ENCODE results near the gene GNMT. TPM values are rescaled to one million over a fixed set of nuclear protein-coding genes. Genes with fewer than 3 reads are reported as not detected.

Gene GNMT
- total and polyA plus RNA-seq, 8 donors: 0.79 to 2.3 (median 0.96) TPM

DNA sequence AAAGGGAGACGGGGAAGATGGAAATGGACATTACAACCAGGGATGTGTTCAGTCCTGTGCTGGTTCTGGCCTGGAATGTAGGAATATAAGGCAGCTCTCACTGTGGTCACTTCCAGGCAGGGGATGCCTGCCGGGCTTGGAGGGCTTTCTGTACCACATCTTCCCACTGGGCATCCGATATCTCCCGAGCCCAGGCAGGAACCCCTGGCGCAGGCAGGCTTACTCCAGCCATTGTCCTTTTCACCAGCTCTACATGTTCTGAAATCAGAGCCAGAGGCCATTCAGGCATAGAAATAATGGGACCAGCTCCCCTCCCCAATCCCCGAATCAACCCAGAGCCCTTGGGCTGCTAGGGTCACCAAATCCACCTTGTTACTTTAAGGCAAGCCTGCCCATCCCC lies 51.8 kb downstream of the GNMT start:
- H3K27ac ChIP-seq: peak overlapping the region in 1 of 2 donors; percentile 81
- ATAC-seq (no peak), DNase-seq (no peak)
- no peaks in the 10 kb centered on the region for H3K27me3 ChIP-seq
- peak overlapping the region in 1 of 2 donors; percentile 78 for H3K4me3 ChIP-seq
- intact Hi-C loops (cut with DNase I): no loop called here
- H3K36me3 ChIP-seq: peaks cover 0 to 54% of the 10 kb centered on the region in 2 donors
- H3K4me1 ChIP-seq: peaks cover 14 to 48% of the 10 kb centered on the region in 2 donors
- H3K9me3 ChIP-seq: no peaks in the 10 kb centered on the region
- TF ChIP-seq, protein P1, sequence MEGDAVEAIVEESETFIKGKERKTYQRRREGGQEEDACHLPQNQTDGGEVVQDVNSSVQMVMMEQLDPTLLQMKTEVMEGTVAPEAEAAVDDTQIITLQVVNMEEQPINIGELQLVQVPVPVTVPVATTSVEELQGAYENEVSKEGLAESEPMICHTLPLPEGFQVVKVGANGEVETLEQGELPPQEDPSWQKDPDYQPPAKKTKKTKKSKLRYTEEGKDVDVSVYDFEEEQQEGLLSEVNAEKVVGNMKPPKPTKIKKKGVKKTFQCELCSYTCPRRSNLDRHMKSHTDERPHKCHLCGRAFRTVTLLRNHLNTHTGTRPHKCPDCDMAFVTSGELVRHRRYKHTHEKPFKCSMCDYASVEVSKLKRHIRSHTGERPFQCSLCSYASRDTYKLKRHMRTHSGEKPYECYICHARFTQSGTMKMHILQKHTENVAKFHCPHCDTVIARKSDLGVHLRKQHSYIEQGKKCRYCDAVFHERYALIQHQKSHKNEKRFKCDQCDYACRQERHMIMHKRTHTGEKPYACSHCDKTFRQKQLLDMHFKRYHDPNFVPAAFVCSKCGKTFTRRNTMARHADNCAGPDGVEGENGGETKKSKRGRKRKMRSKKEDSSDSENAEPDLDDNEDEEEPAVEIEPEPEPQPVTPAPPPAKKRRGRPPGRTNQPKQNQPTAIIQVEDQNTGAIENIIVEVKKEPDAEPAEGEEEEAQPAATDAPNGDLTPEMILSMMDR (IDR thresholded peaks at IDR 0.05): no peak

- DNase-seq: no peak
- ATAC-seq: peak; percentile 15
- Histone ChIP-seq H3K36me3 (peaks cover 0 to 54% of the 10 kb centered on the region in 2 donors), H3K4me1 (peaks cover 14 to 52% of the 10 kb centered on the region in 2 donors), H3K27me3 (no peaks in the 10 kb centered on the region), H3K27ac (peak overlapping the region; percentile 39 to 81), H3K4me3 (peak overlapping the region; percentile 67 to 78), H3K9me3 (no peaks in the 10 kb centered on the region)
- TF ChIP-seq, protein P1 (IDR thresholded peaks at IDR 0.05): no peak
- intact Hi-C loops (cut with DNase I): no loop called here
These were observed 52.7 kb downstream of the GNMT start for GRCh38 chr6:43013097-43013842.

Other genes starting within 250 kb of the GNMT start
- gene PRPH2, start 238.2 kb upstream of the GNMT start, total RNA-seq: 1 to 10 TPM; 1.7 to 1.9 TPM
- 1 to 10 TPM; 2.7 to 5.6 (median 4.8) TPM for gene PRPH2, start 238.2 kb upstream of the GNMT start, polyA plus RNA-seq (ENCODE audit: insufficient read length in 6 of 6)
- gene TBCC, start 214.7 kb upstream of the GNMT start, total RNA-seq: 10 to 100 TPM; 16.8 to 20.4 TPM
- gene TBCC, start 214.7 kb upstream of the GNMT start, polyA plus RNA-seq (ENCODE audit: insufficient read length in 6 of 6): 10 to 100 TPM; 15.6 to 19.2 (median 18.3) TPM
- 10 to 100 TPM; 12.6 to 15.9 TPM for gene BICRAL, start 178.7 kb upstream of the GNMT start, total RNA-seq
- 10 to 100 TPM; 17.6 to 20.0 (median 19.2) TPM for gene BICRAL, start 178.7 kb upstream of the GNMT start, polyA plus RNA-seq (ENCODE audit: insufficient read length in 6 of 6)
- gene RPL7L1, start 81.1 kb upstream of the GNMT start, total RNA-seq: 10 to 100 TPM; 64.6 to 77.8 TPM
- gene RPL7L1, start 81.1 kb upstream of the GNMT start, polyA plus RNA-seq (ENCODE audit: insufficient read length in 6 of 6): 100 to 1,000 TPM in 5 of 6 donors, 10 to 100 TPM in 1; 98.0 to 122 (median 116) TPM
- gene PTCRA, start 44.7 kb upstream of the GNMT start, total RNA-seq: 1 to 10 TPM; 2.0 to 2.1 TPM
- gene PTCRA, start 44.7 kb upstream of the GNMT start, polyA plus RNA-seq (ENCODE audit: insufficient read length in 6 of 6): under 1 TPM in 5 of 6 donors, not detected in 1; 0.38 to 0.79 (median 0.58) TPM
- 10 to 100 TPM; 71.4 to 74.1 TPM for gene CNPY3, start 31.3 kb upstream of the GNMT start, total RNA-seq
- 10 to 100 TPM; 59.2 to 72.1 (median 63.2) TPM for gene CNPY3, start 31.3 kb upstream of the GNMT start, polyA plus RNA-seq (ENCODE audit: insufficient read length in 6 of 6)
- gene PEX6, start 18.4 kb downstream of the GNMT start, total RNA-seq: 10 to 100 TPM; 23.2 to 25.2 TPM
- gene PEX6, start 18.4 kb downstream of the GNMT start, polyA plus RNA-seq (ENCODE audit: insufficient read length in 6 of 6): 10 to 100 TPM; 15.2 to 27.1 (median 18.1) TPM
- gene PPP2R5D, start 23.8 kb downstream of the GNMT start, total RNA-seq: 10 to 100 TPM; 30.0 to 35.0 TPM
- gene PPP2R5D, start 23.8 kb downstream of the GNMT start, polyA plus RNA-seq (ENCODE audit: insufficient read length in 6 of 6): 10 to 100 TPM; 56.8 to 76.3 (median 63.3) TPM
- gene MEA1, start 53.2 kb downstream of the GNMT start, total RNA-seq: 10 to 100 TPM; 42.7 to 52.1 TPM
- 10 to 100 TPM; 73.4 to 82.6 (median 77.5) TPM for gene MEA1, start 53.2 kb downstream of the GNMT start, polyA plus RNA-seq (ENCODE audit: insufficient read length in 6 of 6)
- 10 to 100 TPM; 50.5 to 65.4 TPM for gene KLHDC3, start 53.5 kb downstream of the GNMT start, total RNA-seq
- 100 to 1,000 TPM in 3 of 6 donors, 10 to 100 TPM in 3; 95.3 to 110 (median 103) TPM for gene KLHDC3, start 53.5 kb downstream of the GNMT start, polyA plus RNA-seq (ENCODE audit: insufficient read length in 6 of 6)
- gene RRP36, start 60.9 kb downstream of the GNMT start, total RNA-seq: 10 to 100 TPM; 43.3 to 53.5 TPM
- gene RRP36, start 60.9 kb downstream of the GNMT start, polyA plus RNA-seq (ENCODE audit: insufficient read length in 6 of 6): 10 to 100 TPM; 48.0 to 55.2 (median 50.2) TPM
- gene CUL7, start 93.1 kb downstream of the GNMT start, total RNA-seq: 10 to 100 TPM; 22.0 to 28.4 TPM
- gene CUL7, start 93.1 kb downstream of the GNMT start, polyA plus RNA-seq (ENCODE audit: insufficient read length in 6 of 6): 10 to 100 TPM; 42.0 to 54.3 (median 43.6) TPM
- gene MRPL2, start 98.7 kb downstream of the GNMT start, total RNA-seq: 10 to 100 TPM; 35.2 to 43.4 TPM
- gene MRPL2, start 98.7 kb downstream of the GNMT start, polyA plus RNA-seq (ENCODE audit: insufficient read length in 6 of 6): 10 to 100 TPM; 36.2 to 48.0 (median 40.5) TPM
- 10 to 100 TPM; 20.2 to 38.8 TPM for gene KLC4, start 98.9 kb downstream of the GNMT start, total RNA-seq
- gene KLC4, start 98.9 kb downstream of the GNMT start, polyA plus RNA-seq (ENCODE audit: insufficient read length in 6 of 6): 10 to 100 TPM; 44.5 to 55.6 (median 53.3) TPM
- gene PTK7, start 115.6 kb downstream of the GNMT start, total RNA-seq: 100 to 1,000 TPM in 1 of 2 donors, 10 to 100 TPM in 1; 89.2 to 179 TPM
- 100 to 1,000 TPM; 274 to 312 (median 289) TPM for gene PTK7, start 115.6 kb downstream of the GNMT start, polyA plus RNA-seq (ENCODE audit: insufficient read length in 6 of 6)
- 10 to 100 TPM; 31.8 to 36.3 TPM for gene SRF, start 210.5 kb downstream of the GNMT start, total RNA-seq
- 10 to 100 TPM; 20.2 to 33.5 (median 30.1) TPM for gene SRF, start 210.5 kb downstream of the GNMT start, polyA plus RNA-seq (ENCODE audit: insufficient read length in 6 of 6)
- 10 to 100 TPM; 36.1 to 37.3 TPM for gene CUL9, start 221.4 kb downstream of the GNMT start, total RNA-seq
- 10 to 100 TPM; 35.9 to 55.1 (median 42.3) TPM for gene CUL9, start 221.4 kb downstream of the GNMT start, polyA plus RNA-seq (ENCODE audit: insufficient read length in 6 of 6)